Spinal cord (tissue), 10 donors: ENCODE data around the gene ANKH. TPM values are rescaled to one million over a fixed set of nuclear protein-coding genes. Genes with fewer than 3 reads are reported as not detected.
"Not testable (repeated sequence)": the region's sequence is repeated elsewhere in the genome, so short reads cannot be mapped to it uniquely, and the experiment has no call there.

ENCODE experiments used
- DNase-seq, 6 donors: peaks; one replicate each; pipeline versions ENCODE4 v3.0.0 to v3.0.0-alpha.2; 2013 to 2015; ENCODE audit warnings: low spot score in 6 of 6, low read depth in 4 of 6
- H3K27ac ChIP-seq: one replicate; pipeline ENCODE4 v1.5.1; 2013; ENCODE audit warnings: low read depth, low read length, control low read depth
- H3K27me3 ChIP-seq: one replicate; pipeline ENCODE4 v1.6.1; 2013; ENCODE audit warnings: low read length; ENCODE audit not compliant: control insufficient read depth, insufficient read depth
- H3K36me3 ChIP-seq: one replicate; pipeline ENCODE4 v1.6.1; 2013; ENCODE audit warnings: low read length; ENCODE audit not compliant: control insufficient read depth, insufficient read depth
- H3K4me1 ChIP-seq: one replicate; pipeline ENCODE4 v1.6.1; 2013; ENCODE audit warnings: low read length; ENCODE audit not compliant: control insufficient read depth, insufficient read depth
- H3K4me3 ChIP-seq: one replicate; pipeline ENCODE4 v1.5.1; 2013; ENCODE audit warnings: low read depth, low read length, control low read depth
- H3K9me3 ChIP-seq: one replicate; pipeline ENCODE4 v1.6.1; 2013; ENCODE audit warnings: low read length; ENCODE audit not compliant: control insufficient read depth, insufficient read depth
- WGBS: methylation state at CpG from one replicate; pipeline ENCODE4 v1.1.5; 2013; ENCODE audit warnings: missing lambda C conversion rate; ENCODE audit not compliant: insufficient coverage; 5-methylcytosine and 5-hydroxymethylcytosine counted together
- polyA plus RNA-seq, 2 donors: library from polyadenylated mRNA; unstranded; fragments of 120-200 nt; gene quantifications; one replicate each; pipeline ENCODE4 v1.2.1, GENCODE V29; 2013; ENCODE audit not compliant: insufficient read length in 2 of 2
- total RNA-seq, 2 donors: library from RNA; depleted of rRNA in 1 of 2; stranded (reverse); fragments of 120-200 nt in 1 of 2; fragments of >200 nt in 1 of 2; gene quantifications; one replicate each; pipeline versions ENCODE4 v1.2.3 to v1.2.4, GENCODE V29; 2013 to 2014
- donor health status: healthy.

The ANKH gene
- total and polyA plus RNA-seq, 4 donors: 45.2 to 73.8 (median 59.6) TPM

GRCh38 chr5:14893381-14893780 lies 21.8 kb upstream of the ANKH start:
- Histone ChIP-seq H3K4me1 (no peaks in the 10 kb centered on the region), H3K27ac (no peak overlapping the region), H3K36me3 (no peaks in the 10 kb centered on the region), H3K4me3 (no peak overlapping the region), H3K27me3 (no peaks in the 10 kb centered on the region), H3K9me3 (no peaks in the 10 kb centered on the region)
- DNase-seq: no peak

GRCh38 chr5:14890846-14891245 lies 19.3 kb upstream of the ANKH start:
- no peaks in the 10 kb centered on the region for H3K36me3 ChIP-seq
- no peaks in the 10 kb centered on the region for H3K27me3 ChIP-seq
- 83% methylated on average over 2 of the region's 5 CpGs for WGBS
- H3K27ac ChIP-seq: no peak overlapping the region
- no peak overlapping the region for H3K4me3 ChIP-seq
- H3K9me3 ChIP-seq: no peaks in the 10 kb centered on the region
- no peak for DNase-seq
- no peaks in the 10 kb centered on the region for H3K4me1 ChIP-seq

GRCh38 chr5:14884062-14884612 lies 12.6 kb upstream of the ANKH start:
- Histone ChIP-seq H3K4me1 (peaks cover 3% of the 10 kb centered on the region), H3K27ac (no peak overlapping the region), H3K27me3 (no peaks in the 10 kb centered on the region), H3K4me3 (no peak overlapping the region), H3K36me3 (no peaks in the 10 kb centered on the region), H3K9me3 (no peaks in the 10 kb centered on the region)
- no peak for DNase-seq
- no CpG with 5 or more reads among the region's 4 CpGs for WGBS

- H3K4me1 ChIP-seq: peaks cover 3% of the 10 kb centered on the region
- no peaks in the 10 kb centered on the region for H3K27me3 ChIP-seq
- no peak overlapping the region for H3K4me3 ChIP-seq
- no peaks in the 10 kb centered on the region for H3K36me3 ChIP-seq
- H3K27ac ChIP-seq: no peak overlapping the region
- 88% methylated on average over 6 of the region's 10 CpGs for WGBS
- DNase-seq: no peak
- H3K9me3 ChIP-seq: no peaks in the 10 kb centered on the region
These were observed 11.3 kb upstream of the ANKH start for GRCh38 chr5:14882658-14883580.

- Histone ChIP-seq H3K4me1 (peaks cover 3% of the 10 kb centered on the region), H3K36me3 (no peaks in the 10 kb centered on the region), H3K27ac (no peak overlapping the region), H3K27me3 (no peaks in the 10 kb centered on the region), H3K9me3 (no peaks in the 10 kb centered on the region), H3K4me3 (no peak overlapping the region)
- 81% methylated on average over 6 of the region's 9 CpGs for WGBS
- no peak for DNase-seq
These were observed 10.2 kb upstream of the ANKH start for GRCh38 chr5:14881826-14882225.

- H3K4me3 ChIP-seq: no peak overlapping the region
- no peak for DNase-seq
- no peaks in the 10 kb centered on the region for H3K36me3 ChIP-seq
- H3K27me3 ChIP-seq: no peaks in the 10 kb centered on the region
- H3K27ac ChIP-seq: no peak overlapping the region
- H3K9me3 ChIP-seq: no peaks in the 10 kb centered on the region
- H3K4me1 ChIP-seq: peaks cover 3% of the 10 kb centered on the region
- 90% methylated on average over 1 of the region's 1 CpG for WGBS
These were observed 9.1 kb upstream of the ANKH start for GRCh38 chr5:14880688-14881087.

- Histone ChIP-seq H3K4me3 (no peak overlapping the region), H3K4me1 (peaks cover 3% of the 10 kb centered on the region), H3K27me3 (no peaks in the 10 kb centered on the region), H3K27ac (no peak overlapping the region), H3K36me3 (no peaks in the 10 kb centered on the region), H3K9me3 (no peaks in the 10 kb centered on the region)
- no peak for DNase-seq
- 77% methylated on average over 3 of the region's 6 CpGs for WGBS
These were observed 8.5 kb upstream of the ANKH start for GRCh38 chr5:14879937-14880589.

- Histone ChIP-seq H3K36me3 (no peaks in the 10 kb centered on the region), H3K27me3 (no peaks in the 10 kb centered on the region), H3K27ac (no peak overlapping the region), H3K4me3 (no peak overlapping the region), H3K9me3 (no peaks in the 10 kb centered on the region), H3K4me1 (peaks cover 3% of the 10 kb centered on the region)
- no peak for DNase-seq
- WGBS: no CpG with 5 or more reads among the region's 2 CpGs
These were observed 7.8 kb upstream of the ANKH start for GRCh38 chr5:14879393-14879792.

GRCh38 chr5:14878192-14878591 lies 6.6 kb upstream of the ANKH start:
- H3K4me1 ChIP-seq, H3K36me3 ChIP-seq, H3K27ac ChIP-seq, H3K27me3 ChIP-seq, H3K4me3 ChIP-seq, DNase-seq, H3K9me3 ChIP-seq: not testable (repeated sequence)
- 100% methylated on average over 3 of the region's 9 CpGs for WGBS
